ENCODE measurements around the gene REEP3. TPM values are rescaled to one million over a fixed set of nuclear protein-coding genes. Genes with fewer than 3 reads are reported as not detected.
"Not testable (repeated sequence)": the region's sequence is repeated elsewhere in the genome, so short reads cannot be mapped to it uniquely, and the experiment has no call there.

REEP3 gene
- total and polyA plus RNA-seq, 4 donors, result 32.3 to 87.5 (median 51.4) TPM

DNA sequence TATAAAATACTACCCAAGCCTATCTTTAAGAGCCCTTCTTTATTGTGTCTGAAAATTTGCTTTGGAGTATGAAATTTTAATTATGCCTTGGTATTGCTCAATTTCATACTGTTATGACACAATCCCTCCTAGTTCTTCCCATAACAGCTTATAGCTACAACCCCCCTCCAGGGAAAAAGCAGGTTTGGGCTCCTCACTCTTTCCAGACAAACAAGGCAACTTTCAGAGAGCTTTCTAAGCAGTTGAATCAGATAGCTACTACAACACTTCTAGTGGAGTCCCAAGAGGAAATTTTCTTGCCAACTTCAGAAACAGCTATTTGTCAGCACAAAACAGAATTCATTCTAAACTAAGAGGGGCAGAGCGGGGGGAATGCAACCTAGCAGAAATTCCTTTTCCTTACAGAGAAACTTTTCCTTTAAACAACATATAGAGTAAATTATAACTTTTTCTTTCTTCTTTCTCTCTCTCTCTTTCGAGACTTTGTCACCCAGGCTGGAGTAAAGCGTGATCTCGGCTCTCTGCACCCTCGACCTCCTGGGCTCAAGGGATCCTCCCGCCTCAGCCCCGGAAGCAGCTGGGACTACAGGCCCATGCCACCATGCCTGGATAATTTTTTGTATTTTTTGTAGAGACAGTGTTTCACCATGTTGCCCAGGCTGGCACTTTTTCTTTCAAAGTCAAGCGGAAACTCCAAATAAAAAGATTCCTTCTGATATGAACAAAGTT, 29.4 kb upstream of the REEP3 start:
- WGBS (ENCODE audit: insufficient coverage), result 93% methylated on average over 3 of the region's 8 CpGs
- peaks cover 3% of the 10 kb centered on the region for H3K4me1 ChIP-seq (ENCODE audit: control insufficient read depth, insufficient read depth, low read length)
- no peaks in the 10 kb centered on the region for H3K27me3 ChIP-seq (ENCODE audit: control insufficient read depth, insufficient read depth, low read length)
- H3K9me3 ChIP-seq (ENCODE audit: control insufficient read depth, insufficient read depth, low read length), result peaks cover 2% of the 10 kb centered on the region
- no peaks in the 10 kb centered on the region for H3K36me3 ChIP-seq (ENCODE audit: control insufficient read depth, insufficient read depth, low read length)
- H3K4me3 ChIP-seq (ENCODE audit: low read depth, low read length), result no peak overlapping the region
- peak in 2 of 6 donors; percentile 7 to 46 for DNase-seq (ENCODE audit: low read depth in 4 of 6, low spot score in 6 of 6)
- peak overlapping the region; percentile 43 for H3K27ac ChIP-seq (ENCODE audit: low read depth, low read length)

DNA sequence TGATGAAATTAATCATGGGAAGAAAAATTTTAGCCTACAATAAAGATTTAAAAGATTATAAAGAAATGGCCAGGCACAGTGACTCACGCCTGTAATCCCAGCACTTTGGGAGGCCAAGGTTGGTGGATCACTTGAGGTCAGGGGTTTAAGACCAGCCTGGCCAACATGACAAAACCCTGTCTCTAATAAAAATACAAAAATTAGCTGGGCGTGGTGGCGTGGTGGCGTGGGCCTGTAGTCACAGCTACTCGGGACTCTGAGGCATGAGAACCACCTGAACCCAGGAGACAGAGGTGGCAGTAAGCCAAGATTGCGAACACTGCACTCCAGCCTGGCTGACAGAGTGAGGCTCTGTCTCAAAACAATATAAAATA, 28.9 kb upstream of the REEP3 start:
- DNase-seq (ENCODE audit: low read depth in 4 of 6, low spot score in 6 of 6); H3K9me3 ChIP-seq (ENCODE audit: control insufficient read depth, insufficient read depth, low read length); H3K27me3 ChIP-seq (ENCODE audit: control insufficient read depth, insufficient read depth, low read length); H3K4me1 ChIP-seq (ENCODE audit: control insufficient read depth, insufficient read depth, low read length); H3K4me3 ChIP-seq (ENCODE audit: low read depth, low read length); H3K36me3 ChIP-seq (ENCODE audit: control insufficient read depth, insufficient read depth, low read length): not testable (repeated sequence)
- H3K27ac ChIP-seq (ENCODE audit: low read depth, low read length), result peak overlapping the region; percentile 43
- whole genome bisulfite sequencing (ENCODE audit: insufficient coverage), result 73% methylated on average over 4 of the region's 6 CpGs

DNA sequence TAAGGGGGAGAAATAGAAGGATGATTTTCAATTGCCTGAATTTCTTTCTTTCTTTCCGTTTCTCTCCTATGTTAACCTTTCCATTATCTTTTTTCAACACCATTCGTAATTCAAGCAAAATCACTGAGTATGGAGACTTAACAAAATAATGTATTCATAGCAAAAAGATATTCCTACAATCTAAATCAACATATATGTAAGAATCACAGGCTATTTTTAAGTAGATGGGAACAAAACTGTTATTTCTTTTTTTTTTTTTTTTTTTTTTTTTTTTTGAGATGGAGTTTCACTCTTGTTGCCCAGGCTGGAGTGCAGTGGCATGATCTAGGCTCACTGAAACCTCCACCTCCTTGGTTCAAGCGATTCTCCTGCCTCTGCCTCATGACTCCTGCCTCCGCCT, 28.2 kb upstream of the REEP3 start:
- Histone ChIP-seq H3K27ac (ENCODE audit: low read depth, low read length) (no peak overlapping the region), H3K4me3 (ENCODE audit: low read depth, low read length) (no peak overlapping the region), H3K36me3 (ENCODE audit: control insufficient read depth, insufficient read depth, low read length) (no peaks in the 10 kb centered on the region), H3K4me1 (ENCODE audit: control insufficient read depth, insufficient read depth, low read length) (peaks cover 3% of the 10 kb centered on the region), H3K9me3 (ENCODE audit: control insufficient read depth, insufficient read depth, low read length) (peaks cover 2% of the 10 kb centered on the region), H3K27me3 (ENCODE audit: control insufficient read depth, insufficient read depth, low read length) (no peaks in the 10 kb centered on the region)
- WGBS (ENCODE audit: insufficient coverage), result 100% methylated on average over 1 of the region's 4 CpGs
- DNase-seq (ENCODE audit: low read depth in 4 of 6, low spot score in 6 of 6), result no peak

DNA sequence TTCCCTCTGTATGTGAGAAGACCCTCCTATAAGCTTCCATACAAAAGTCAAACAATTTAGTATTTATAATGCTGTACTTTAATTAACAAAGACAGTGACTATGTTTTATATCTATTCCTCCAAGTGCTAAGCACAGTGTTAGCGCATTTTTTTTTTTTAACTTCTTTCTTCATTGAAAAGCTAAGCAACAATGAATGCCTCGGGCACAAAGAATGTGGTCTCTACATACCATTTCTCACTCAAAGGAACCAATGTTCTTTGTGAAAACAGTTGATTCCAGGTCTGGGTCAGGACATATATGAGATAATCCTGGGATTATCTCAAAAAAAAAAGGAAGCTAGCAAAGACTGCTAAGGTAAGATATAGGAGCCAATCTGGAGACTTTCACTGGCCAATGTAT, 26.2 kb upstream of the REEP3 start:
- no peak for DNase-seq (ENCODE audit: low read depth in 4 of 6, low spot score in 6 of 6)
- WGBS (ENCODE audit: insufficient coverage), result no CpG with 5 or more reads among the region's 2 CpGs
- Histone ChIP-seq H3K4me3 (ENCODE audit: low read depth, low read length) (no peak overlapping the region), H3K36me3 (ENCODE audit: control insufficient read depth, insufficient read depth, low read length) (no peaks in the 10 kb centered on the region), H3K27me3 (ENCODE audit: control insufficient read depth, insufficient read depth, low read length) (no peaks in the 10 kb centered on the region), H3K9me3 (ENCODE audit: control insufficient read depth, insufficient read depth, low read length) (no peaks in the 10 kb centered on the region), H3K27ac (ENCODE audit: low read depth, low read length) (no peak overlapping the region), H3K4me1 (ENCODE audit: control insufficient read depth, insufficient read depth, low read length) (peaks cover 3% of the 10 kb centered on the region)

DNA sequence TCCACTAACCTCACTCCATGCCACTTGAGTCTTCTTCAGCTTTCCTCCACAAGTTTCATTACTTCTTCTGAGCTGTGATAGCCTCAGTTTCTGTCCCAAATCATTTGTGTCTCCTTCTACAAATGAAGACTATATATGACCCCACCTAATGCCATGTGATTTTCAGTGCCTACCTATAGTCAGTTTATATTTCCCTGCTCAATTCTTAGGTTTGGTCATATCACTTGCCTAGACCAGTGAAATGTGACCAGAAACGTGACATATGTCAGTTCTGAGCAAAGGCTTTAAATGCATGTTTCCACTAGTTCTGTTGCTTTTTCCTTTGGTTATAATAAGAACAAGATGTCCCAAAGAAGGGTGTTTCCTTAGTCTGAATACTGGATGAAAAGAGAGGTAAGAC, 24.6 kb upstream of the REEP3 start:
- no peak overlapping the region for H3K4me3 ChIP-seq (ENCODE audit: low read depth, low read length)
- H3K27me3 ChIP-seq (ENCODE audit: control insufficient read depth, insufficient read depth, low read length), result no peaks in the 10 kb centered on the region
- WGBS (ENCODE audit: insufficient coverage), result no CpG with 5 or more reads among the region's 1 CpG
- no peak overlapping the region for H3K27ac ChIP-seq (ENCODE audit: low read depth, low read length)
- H3K36me3 ChIP-seq (ENCODE audit: control insufficient read depth, insufficient read depth, low read length), result no peaks in the 10 kb centered on the region
- H3K9me3 ChIP-seq (ENCODE audit: control insufficient read depth, insufficient read depth, low read length), result no peaks in the 10 kb centered on the region
- H3K4me1 ChIP-seq (ENCODE audit: control insufficient read depth, insufficient read depth, low read length), result peaks cover 3% of the 10 kb centered on the region
- DNase-seq (ENCODE audit: low read depth in 4 of 6, low spot score in 6 of 6), result no peak

DNA sequence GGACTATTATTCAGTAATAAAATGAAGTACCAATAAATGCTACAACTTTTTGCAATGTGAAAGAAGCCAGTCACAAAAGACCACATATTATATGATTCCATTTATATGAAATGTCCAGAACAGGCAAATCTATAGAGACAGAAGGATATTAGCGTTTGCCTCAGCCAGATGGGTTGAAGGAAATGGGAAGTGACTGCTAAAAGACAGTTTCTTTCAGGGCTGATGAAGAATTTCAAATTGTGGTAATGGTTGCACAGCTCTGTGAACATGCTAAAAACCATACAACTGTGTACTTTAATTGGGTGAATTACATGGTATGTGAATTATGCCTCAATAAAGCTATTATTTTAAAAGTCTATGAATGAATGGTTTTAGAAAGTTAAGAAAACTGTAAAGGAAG, 23.9 kb upstream of the REEP3 start:
- Histone ChIP-seq H3K9me3 (ENCODE audit: control insufficient read depth, insufficient read depth, low read length) (no peaks in the 10 kb centered on the region), H3K27ac (ENCODE audit: low read depth, low read length) (no peak overlapping the region), H3K4me3 (ENCODE audit: low read depth, low read length) (no peak overlapping the region), H3K36me3 (ENCODE audit: control insufficient read depth, insufficient read depth, low read length) (no peaks in the 10 kb centered on the region), H3K27me3 (ENCODE audit: control insufficient read depth, insufficient read depth, low read length) (no peaks in the 10 kb centered on the region), H3K4me1 (ENCODE audit: control insufficient read depth, insufficient read depth, low read length) (peaks cover 2% of the 10 kb centered on the region)
- no peak for DNase-seq (ENCODE audit: low read depth in 4 of 6, low spot score in 6 of 6)
- WGBS (ENCODE audit: insufficient coverage), result 88% methylated on average over 1 of the region's 1 CpG

DNA sequence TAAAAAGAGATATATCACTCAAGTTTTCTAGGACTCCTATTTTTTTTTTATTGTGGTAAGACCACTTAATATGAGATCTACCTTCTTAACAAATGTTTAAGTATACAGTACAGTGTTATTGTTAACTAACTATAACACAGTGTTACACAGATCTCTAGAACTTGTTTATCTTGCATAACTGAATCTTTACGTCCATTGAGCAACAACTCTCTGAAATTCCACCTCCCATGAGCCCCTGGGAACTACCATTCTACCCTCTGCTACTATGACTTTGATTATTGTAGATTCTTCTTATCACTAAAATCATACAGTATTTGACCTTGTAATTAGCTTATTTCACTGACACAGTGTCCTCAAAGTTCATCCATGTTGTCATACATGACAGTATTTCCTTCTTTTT, 22.5 kb upstream of the REEP3 start:
- H3K4me1 ChIP-seq (ENCODE audit: control insufficient read depth, insufficient read depth, low read length), result peaks cover 4% of the 10 kb centered on the region
- 86% methylated on average over 1 of the region's 1 CpG for WGBS (ENCODE audit: insufficient coverage)
- no peaks in the 10 kb centered on the region for H3K36me3 ChIP-seq (ENCODE audit: control insufficient read depth, insufficient read depth, low read length)
- no peaks in the 10 kb centered on the region for H3K27me3 ChIP-seq (ENCODE audit: control insufficient read depth, insufficient read depth, low read length)
- no peak overlapping the region for H3K4me3 ChIP-seq (ENCODE audit: low read depth, low read length)
- no peak overlapping the region for H3K27ac ChIP-seq (ENCODE audit: low read depth, low read length)
- H3K9me3 ChIP-seq (ENCODE audit: control insufficient read depth, insufficient read depth, low read length), result no peaks in the 10 kb centered on the region
- DNase-seq (ENCODE audit: low read depth in 4 of 6, low spot score in 6 of 6), result no peak

DNA sequence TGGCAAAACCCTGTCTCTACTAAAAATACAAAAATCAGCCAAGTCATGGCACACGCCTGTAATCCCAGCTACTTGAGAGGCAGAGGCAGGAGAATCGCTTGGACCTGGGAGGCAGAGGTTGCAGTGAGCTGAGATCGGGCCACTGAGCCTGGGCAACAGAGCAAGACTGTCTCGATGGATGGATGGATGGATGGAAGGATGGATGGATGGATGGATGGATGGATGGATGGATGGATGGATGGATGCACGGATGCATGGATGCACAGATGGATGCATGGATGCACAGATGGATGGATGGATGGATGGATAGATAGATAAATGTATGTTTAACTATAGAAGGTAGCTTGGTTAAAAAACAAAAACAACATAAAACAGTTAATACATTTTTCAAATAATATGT, 20.6 kb upstream of the REEP3 start:
- not testable (repeated sequence) for H3K27me3 ChIP-seq (ENCODE audit: control insufficient read depth, insufficient read depth, low read length); H3K4me3 ChIP-seq (ENCODE audit: low read depth, low read length); H3K36me3 ChIP-seq (ENCODE audit: control insufficient read depth, insufficient read depth, low read length); H3K9me3 ChIP-seq (ENCODE audit: control insufficient read depth, insufficient read depth, low read length); H3K27ac ChIP-seq (ENCODE audit: low read depth, low read length); H3K4me1 ChIP-seq (ENCODE audit: control insufficient read depth, insufficient read depth, low read length); DNase-seq (ENCODE audit: low read depth in 4 of 6, low spot score in 6 of 6)
- 100% methylated on average over 3 of the region's 5 CpGs for WGBS (ENCODE audit: insufficient coverage)

DNA sequence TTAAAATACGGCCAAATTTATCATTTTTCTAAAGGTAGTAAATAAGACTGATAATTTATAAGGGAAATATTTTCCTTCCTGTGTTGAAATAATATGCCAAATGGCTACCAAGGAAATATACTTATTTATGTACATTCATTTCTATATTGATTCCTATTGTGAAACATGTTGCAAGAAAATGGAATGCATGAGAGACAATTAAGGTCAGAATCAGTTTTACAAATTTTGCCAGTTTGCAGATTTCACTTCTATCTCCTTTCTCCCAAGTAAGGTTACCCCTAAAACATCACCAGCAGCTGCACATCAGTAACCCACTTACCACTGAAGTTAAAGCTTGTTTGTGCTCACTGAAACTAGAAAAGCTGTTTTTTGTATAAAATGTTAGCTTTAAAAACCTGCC, 19.2 kb upstream of the REEP3 start:
- no peak for DNase-seq (ENCODE audit: low read depth in 4 of 6, low spot score in 6 of 6)
- peaks cover 10% of the 10 kb centered on the region for H3K4me1 ChIP-seq (ENCODE audit: control insufficient read depth, insufficient read depth, low read length)
- H3K36me3 ChIP-seq (ENCODE audit: control insufficient read depth, insufficient read depth, low read length), result no peaks in the 10 kb centered on the region
- no peaks in the 10 kb centered on the region for H3K9me3 ChIP-seq (ENCODE audit: control insufficient read depth, insufficient read depth, low read length)
- no CpG with 5 or more reads among the region's 1 CpG for WGBS (ENCODE audit: insufficient coverage)
- H3K27me3 ChIP-seq (ENCODE audit: control insufficient read depth, insufficient read depth, low read length), result no peaks in the 10 kb centered on the region
- H3K4me3 ChIP-seq (ENCODE audit: low read depth, low read length), result no peak overlapping the region
- H3K27ac ChIP-seq (ENCODE audit: low read depth, low read length), result no peak overlapping the region

DNA sequence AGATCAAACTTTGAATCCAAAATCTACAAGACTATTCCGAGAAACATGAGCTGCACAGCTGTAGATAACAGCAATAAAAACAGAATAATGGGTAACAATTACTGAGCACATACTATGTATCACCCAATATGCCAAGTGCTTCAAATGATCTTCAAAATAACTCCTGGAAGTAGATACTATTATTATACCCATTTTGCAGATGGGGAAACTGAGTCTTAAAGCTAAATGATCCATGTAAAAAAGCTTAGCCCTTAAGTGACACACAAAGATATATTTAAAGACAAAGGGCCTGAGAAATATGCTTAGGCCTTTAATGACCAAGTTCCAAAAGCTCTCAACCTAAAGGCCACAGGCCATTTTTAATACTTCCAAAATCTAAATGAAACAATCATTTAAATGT, 18.4 kb upstream of the REEP3 start:
- Histone ChIP-seq H3K27ac (ENCODE audit: low read depth, low read length) (no peak overlapping the region), H3K4me1 (ENCODE audit: control insufficient read depth, insufficient read depth, low read length) (peaks cover 10% of the 10 kb centered on the region), H3K36me3 (ENCODE audit: control insufficient read depth, insufficient read depth, low read length) (no peaks in the 10 kb centered on the region), H3K9me3 (ENCODE audit: control insufficient read depth, insufficient read depth, low read length) (no peaks in the 10 kb centered on the region), H3K27me3 (ENCODE audit: control insufficient read depth, insufficient read depth, low read length) (no peaks in the 10 kb centered on the region), H3K4me3 (ENCODE audit: low read depth, low read length) (no peak overlapping the region)
- WGBS (ENCODE audit: insufficient coverage), result no CpG with 5 or more reads among the region's 1 CpG
- no peak for DNase-seq (ENCODE audit: low read depth in 4 of 6, low spot score in 6 of 6)

All from spinal cord (tissue), 10 donors.